B cell (primary cell): Measurements from ENCODE around the gene ADAM19.

Experiments
- EZH2 ChIP-seq: IDR thresholded peaks from 2 replicates; pipeline ENCODE4 v1.6.1; 2012; ENCODE audit warnings: borderline replicate concordance, low read depth, mild to moderate bottlenecking, moderate library complexity, low read length; ENCODE audit not compliant: insufficient read depth, poor library complexity, severe bottlenecking
- TF ChIP-seq, protein P1 (sequence below): fragments of 200-600 bp; IDR thresholded peaks from one replicate; pipeline ENCODE4 v1.8.0; 2022; ENCODE audit warnings: antibody characterized with exemption, mild to moderate bottlenecking

DNA sequence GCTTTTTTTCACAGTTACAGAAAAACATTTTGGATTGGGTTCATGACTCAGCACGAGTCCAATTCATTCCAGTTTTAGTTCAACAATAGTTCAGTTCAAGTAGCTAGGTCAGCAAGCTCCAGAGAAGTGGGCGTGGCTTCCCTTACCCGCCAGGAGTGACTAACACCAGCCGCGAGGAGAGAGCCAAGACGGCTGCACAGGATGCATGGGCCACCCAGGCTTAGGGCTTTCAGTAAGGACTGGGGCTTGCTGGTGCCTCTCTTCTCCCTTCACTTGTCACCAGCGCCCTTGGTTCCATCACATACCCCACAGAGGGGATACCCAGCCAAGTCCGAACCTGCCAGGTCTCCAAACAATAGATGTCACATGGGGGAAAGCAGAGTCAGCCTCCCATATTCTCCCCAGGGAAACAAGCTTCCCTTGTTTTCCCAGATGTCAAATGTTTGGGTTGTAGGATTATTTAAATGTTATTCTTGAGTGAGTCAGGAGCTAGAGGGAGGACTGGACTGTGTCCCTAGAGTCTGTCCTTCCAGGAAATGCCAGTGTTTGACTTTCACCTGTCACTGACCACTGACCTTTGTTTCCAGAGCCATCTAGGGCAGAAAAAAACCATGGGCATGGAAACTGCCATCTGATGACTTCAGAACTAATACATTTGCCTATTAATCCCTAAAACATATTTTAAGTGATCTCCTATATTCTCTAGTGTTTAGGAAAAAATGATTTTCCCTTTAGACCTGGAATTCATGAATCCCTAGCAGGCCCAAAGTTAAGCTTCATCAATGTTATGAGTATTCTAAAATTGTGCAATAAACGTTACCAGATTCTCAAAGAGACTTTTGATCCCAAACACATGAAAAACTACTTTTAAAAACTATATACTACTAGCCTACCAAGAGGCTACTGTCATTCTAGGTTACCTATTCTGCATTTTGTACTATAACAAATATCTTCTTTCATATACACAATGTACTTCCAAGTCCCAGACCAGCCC is 63.6 kb downstream of the ADAM19 start:
- TF ChIP-seq, protein P1, sequence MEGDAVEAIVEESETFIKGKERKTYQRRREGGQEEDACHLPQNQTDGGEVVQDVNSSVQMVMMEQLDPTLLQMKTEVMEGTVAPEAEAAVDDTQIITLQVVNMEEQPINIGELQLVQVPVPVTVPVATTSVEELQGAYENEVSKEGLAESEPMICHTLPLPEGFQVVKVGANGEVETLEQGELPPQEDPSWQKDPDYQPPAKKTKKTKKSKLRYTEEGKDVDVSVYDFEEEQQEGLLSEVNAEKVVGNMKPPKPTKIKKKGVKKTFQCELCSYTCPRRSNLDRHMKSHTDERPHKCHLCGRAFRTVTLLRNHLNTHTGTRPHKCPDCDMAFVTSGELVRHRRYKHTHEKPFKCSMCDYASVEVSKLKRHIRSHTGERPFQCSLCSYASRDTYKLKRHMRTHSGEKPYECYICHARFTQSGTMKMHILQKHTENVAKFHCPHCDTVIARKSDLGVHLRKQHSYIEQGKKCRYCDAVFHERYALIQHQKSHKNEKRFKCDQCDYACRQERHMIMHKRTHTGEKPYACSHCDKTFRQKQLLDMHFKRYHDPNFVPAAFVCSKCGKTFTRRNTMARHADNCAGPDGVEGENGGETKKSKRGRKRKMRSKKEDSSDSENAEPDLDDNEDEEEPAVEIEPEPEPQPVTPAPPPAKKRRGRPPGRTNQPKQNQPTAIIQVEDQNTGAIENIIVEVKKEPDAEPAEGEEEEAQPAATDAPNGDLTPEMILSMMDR, result no peak
- no peak for TF ChIP-seq EZH2
